GM21717 (cell line): ENCODE data around the gene MRPL28.
"Not testable (repeated sequence)": the region's sequence is repeated elsewhere in the genome, so short reads cannot be mapped to it uniquely, and the experiment has no call there.

Source experiments
- ATAC-seq: cut with Tn5 transposase; IDR thresholded peaks from one replicate; pipeline ENCODE4 v1.9.1; 2021; ENCODE audit warnings: mild to moderate bottlenecking, moderate library complexity; ENCODE audit not compliant: unreplicated experiment

The MRPL28 gene

DNA sequence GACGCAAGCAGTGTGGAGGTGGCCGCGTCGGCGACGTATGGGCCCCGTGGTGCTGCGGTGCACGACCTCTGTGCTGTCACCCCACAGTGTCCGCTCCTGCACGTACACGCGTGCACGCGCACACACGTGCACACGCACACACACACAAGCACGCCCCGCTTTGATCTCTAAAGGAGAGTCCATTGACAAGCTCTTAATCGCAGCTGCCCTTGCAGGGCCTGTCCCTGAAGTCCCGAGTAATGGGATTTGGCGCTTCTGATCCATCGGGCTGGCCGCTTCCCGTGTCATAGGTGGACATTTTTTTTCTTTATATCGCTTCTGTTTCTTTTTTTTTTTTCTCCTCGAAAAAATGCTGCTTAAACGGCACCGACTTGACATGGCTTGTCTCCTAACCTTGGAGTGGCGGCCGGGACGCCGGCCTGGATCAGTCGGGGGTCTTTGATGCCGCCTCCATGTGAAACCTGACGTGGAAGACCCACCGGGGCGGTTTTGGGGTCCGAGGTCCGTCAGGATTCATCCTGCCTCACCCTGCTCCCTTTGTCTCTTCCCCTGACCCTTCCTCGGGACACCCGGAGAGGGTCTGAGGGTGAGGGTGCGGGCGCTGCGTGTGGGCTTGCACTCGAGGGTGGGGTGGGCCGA lies 9.5 kb downstream of the MRPL28 start:
- ATAC-seq: no peak

DNA sequence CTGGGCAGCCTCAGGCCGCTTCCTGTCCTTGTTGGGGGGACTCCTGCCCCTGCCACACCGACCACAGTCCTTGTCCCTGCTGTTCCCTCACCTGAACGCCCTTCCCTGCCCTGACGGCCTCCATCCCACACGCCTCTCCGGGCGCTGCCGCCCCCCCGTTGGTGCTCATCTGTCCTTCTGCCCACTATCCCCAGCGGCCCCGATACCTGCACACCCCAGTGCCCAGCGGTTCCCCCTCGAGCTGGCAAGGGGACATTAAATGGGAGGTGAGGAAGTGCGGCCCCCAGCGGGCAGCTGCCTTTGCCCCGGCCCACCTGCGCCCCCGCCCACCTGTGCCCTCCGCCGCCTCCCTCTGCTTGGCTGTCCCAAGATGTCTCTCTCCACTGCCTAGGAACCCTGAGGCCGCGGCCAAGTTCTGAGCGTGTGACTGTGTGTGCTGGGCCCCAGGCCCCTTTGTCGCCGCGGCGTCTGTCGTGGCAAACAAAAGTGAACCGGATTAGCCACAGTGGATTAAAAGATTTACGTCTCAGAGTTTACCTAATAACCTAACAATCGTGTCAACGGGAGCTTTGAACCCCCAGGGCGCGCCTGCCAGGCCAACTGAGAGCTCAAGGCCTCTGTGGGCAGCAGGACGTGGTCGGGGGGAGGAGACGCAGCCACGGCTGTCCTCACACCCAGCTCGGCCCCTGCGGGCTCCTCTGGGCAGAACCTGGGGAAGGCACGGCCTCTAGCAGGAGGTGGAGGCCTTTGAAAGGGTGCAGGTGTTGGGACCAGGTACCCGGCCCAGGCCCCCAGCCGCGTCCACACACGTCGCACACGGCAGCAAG lies 10.3 kb downstream of the MRPL28 start:
- no peak for ATAC-seq

DNA sequence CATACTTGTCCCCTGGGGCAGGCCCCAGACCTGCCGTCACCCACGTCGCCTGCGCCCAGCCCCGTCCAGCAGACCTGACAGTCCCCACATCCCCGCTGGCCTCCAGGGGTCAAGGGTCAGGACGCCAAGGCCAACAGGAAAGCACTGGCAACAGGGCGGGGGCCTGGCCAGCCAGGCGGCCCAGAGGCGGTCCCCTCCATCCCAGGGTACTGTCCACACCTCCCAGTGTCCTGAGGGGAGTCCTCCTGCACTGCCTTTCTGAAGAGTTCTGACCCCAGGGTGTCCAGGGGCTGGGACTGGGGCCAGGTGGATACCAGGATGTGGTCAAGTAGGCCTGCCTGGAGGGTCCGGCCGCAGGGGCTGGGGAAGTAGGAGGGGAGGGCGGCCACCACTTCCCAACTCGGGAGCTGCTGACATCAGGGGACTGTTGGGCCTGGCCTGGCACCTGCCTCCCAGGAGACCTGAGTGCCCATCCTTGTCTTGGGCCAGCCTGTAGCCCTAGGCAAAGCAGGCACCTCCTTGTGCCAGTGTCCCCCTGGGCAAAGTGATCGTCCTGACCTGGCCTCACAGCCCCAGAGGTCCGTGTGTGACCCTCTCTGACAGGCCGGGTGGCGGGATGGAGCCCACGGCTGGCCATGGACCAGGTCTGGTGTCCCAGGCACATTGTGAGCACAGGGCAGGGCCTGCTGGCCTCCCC lies 11.1 kb downstream of the MRPL28 start:
- ATAC-seq: no peak

DNA sequence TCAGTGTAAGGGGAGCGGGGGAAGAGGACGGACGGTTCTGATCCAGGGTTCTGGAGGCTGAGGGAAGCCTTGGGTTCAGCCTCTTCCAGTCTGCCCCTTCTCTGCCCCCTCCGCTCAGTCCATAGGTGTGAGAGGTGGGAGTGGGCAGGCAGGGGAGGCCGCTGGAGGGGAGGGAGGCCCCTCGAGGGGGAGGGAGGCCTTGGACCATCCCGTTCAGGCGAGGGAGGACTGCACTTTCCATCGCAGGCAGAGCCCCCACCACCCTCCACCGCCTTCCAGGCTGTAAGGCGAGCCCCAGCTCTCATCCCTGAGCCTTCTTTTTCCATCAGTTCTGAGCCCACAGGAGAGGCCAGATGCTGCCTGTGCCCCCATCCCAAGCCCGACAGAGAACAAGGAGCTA lies 13.6 kb downstream of the MRPL28 start:
- ATAC-seq: no peak

DNA sequence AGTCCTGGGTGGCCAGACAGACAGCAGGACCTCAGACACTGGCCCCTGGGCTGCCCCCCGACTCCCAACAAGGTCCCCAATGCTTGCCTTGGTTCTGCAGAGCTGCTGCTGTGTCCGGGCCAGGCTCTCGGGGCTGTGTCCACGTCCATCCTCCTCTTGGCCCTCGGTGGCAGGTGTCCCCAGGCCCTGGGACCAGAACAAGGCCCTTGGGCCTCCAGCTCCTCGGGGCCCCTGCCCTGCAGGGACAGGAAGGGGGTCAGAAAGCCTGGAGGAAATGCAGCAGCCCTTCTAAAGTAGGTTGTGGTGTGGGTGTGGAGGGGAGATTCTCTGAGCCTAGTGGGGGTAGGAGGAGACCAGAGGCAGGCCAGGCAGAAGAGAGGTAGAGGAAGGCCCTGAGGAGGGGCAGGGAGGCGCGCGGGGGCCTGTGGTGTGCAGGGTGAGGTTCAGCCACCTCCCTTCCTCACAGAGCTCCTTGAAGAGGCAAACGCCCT lies 15.3 kb downstream of the MRPL28 start:
- no peak for ATAC-seq

DNA sequence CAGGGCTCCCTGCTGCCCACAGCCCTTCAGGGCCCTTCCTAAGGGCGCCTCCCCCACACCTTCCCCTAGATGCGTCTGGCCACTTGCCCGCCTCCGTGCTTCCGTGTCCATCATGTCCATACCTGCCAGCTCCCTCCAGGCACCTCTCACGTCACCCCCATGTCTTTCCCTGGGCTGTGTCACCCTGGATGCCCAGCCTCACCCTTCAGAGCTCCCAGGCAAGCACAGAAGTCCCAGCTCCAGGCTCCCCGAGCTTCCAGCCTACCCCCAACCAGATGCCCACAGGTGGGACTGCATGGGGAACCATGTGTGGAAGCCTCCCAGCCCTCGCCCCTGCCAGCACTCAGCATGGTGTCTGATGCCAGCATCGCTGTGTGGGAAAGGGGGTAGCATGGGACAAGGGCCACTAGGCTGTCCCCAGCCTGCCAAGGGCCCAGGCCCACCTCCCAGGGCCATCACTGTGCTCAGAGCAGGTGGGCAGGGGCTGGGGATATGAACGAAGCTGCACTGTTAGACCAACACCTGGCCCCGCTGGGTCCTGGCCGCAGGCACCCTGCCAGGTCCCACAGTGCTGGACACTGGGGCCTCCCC lies 16.0 kb downstream of the MRPL28 start:
- no peak for ATAC-seq

DNA sequence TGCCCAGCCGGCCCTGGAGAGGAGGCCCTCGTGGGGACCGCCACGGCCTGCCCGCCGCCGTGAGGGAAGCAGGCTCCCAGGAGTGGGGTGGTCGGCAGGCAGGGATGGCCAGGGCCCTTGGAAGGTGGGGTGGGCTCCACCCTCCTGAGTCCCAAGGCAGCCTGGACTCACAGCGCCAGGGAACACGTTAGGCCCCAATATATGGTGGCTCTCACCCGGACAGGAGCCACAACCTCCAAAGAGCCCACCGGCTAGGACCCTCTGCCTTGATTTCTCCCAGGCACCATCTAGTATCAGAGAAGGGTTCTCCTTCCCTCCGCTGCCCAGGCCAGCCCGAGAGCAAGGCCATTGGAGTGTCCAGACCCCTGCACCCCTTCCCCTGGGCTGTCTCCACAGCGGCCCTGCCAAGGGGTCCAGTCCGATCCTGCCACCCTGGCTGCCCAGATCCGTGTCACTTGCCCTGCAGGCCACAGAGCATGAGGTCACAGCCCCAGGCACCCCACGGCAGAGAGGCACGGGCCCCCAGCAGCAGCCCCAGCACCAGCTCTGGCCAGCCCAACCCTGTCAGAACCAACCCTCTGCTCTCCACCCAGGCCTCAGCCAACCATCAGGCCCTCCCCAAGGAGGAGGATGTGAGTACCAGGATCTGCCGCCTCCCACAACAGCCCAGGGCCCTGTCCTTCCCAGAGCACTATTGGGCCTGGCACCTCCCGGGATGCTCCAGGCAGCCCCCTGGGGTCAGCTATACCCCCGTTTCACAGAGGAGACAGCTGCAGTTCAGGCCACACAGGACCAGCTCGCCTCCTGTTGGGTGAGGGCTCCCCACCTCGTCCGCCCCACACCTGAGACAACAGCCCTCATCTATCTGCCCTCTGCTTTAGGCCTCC lies 16.7 kb downstream of the MRPL28 start:
- ATAC-seq: peak; percentile 7

DNA sequence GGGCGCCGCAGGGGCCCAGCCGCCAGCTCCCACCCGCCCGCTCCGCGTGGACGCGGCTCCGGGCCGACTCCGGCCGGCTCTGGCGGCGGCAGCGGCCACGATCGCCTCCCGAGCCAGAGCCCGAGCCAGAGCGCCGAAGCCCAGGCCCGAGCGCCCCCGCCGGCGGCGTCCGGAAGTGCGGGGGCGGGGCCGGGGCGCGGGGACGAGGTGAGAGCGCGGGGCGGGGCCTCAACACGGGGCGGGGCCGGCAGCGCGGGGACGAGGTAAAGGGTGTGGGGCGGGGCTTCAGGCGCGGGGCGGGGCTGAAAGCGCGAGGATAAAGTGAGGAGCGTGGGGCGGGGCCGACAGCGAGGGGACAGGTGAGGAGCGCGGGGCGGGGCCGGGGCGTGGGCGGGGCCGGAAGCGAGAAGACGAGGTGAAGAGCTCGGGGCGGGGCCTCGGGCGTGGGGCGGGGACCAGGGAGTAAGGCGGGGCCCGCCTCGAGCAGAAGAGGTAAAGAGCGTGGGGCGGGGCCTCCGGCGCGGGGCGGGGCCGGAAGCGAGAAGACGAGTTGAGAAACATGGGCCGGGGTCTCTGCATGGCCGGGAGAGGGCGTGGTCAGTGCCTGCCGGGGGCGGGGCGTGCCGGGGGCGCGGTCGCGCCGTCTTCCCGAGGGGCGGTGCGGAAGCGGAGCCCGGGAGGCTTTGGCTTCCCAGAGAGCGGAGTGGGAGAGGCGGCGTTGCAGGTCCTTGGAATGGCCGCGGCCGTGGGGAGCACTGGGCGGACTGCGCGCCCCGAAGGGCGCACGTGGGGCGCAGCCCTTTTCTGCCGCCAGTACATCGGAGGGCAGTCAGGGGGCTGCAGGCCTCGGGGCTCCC lies 17.6 kb downstream of the MRPL28 start, which contains the start of gene AXIN1:
TSS of gene AXIN1 (minus strand) at position 177 of the 857 bp plus-strand sequence. CDS start 5,698 bp downstream, outside the sequence.
- peak; percentile 45 for ATAC-seq

DNA sequence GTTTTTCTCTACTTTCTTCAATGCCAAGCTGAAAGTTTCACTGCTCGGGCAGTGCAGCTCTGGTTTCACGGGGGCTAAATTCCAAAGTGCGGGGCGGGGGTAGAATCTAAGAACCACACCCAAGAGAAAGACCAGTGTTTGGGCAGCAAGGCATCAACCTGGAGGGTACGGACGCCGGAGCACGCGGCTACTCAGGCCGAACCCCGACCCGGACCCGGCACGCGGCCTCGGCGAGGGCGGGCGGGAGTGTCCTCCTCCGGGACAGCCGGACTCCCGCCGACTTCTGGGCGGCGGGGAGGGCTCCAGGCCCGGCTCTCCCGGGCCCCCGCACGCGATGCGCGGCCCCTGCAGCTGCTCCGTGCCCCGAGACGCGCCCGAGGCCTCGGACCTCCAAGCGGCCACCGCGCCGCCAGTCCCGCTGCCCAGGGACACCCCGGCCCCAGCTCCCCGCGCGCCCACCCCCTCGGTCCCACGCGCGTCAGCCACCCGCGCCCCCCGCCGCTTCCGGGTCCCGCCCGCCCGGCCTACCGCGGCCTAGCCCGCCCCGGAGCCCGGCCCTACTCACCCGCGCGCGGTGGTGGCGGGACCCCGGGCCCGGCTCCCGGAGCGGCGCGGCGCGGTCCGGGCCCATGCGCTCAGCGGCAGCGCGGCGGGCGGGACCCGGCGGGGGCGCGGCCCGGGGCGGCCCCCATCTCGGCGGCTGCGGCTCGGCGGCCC lies 18.4 kb downstream of the MRPL28 start:
- peak; percentile 16 for ATAC-seq

DNA sequence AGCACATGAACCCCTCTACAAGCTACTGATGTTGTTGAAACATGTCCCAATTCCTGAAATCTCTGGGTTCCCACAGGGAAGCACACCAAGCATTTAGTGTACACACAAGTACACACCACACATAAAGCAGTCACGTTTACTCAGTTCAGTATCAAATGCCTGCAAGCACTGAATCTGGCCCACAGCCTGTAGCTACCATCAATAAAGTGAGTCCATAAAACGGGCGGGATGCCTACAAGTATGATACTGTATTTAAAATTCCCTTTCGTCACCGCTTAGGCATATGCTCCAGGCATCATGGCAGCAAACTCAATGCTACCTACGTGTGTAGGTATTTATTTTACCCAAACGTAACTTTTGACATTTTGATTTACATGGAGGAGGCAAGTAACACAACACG lies 20.1 kb downstream of the MRPL28 start:
- no peak for ATAC-seq

DNA sequence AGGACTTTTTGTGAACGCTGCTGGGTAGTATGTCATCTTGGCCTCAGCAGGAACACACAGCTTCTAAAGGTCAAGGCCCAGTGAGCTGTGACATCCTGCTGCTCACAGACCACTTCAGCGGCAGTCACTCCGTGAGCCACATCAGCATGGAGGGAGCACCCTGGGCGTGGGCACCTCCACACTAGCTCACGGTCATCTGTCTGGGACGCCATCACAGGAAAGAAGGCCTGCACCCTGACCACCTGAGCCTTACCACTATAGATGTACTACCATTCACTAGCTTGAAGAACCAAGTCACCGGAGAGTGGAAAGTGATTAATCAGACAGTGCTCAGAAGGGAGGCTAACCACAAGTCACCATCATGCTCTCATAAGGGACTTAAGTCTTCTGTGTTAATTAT lies 21.1 kb downstream of the MRPL28 start:
- no peak for ATAC-seq

DNA sequence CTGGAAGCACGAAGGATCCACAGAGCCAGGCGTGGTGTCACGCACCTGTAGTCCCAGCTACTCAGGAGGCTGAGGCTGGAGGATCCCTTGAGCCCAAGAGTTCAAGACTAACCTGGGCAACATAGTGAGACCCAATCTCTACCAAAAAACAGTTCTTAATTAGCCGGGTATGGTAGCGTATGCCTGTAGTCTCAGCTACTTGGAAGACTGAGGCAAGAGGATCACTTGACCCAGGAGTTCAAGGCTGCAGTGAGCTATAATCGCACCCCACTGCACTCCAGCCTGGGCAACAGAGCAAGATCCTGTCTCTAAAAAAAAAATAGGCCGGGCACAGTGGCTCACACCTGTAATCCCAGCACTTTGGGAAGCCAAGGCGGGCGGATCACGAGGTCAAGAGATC lies 21.8 kb downstream of the MRPL28 start:
- ATAC-seq: not testable (repeated sequence)

DNA sequence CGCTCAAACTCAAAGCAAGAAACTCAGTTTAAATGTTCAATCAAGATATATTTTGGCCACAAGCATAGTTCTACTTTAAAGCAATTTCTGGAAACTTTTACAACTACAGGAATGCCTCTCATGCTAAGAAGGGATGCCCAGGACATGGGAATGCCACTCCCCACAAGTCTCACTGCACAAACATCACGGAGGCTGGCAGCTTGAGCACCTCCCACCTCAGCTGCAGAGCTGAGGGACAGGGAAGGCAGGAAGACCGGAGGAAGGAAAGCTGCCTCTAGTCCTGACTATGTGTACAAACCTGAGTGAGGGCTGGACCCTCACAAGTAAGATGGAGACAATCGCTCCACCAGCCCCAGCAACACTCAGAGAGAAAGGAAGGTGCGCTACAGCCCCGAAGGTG lies 23.1 kb downstream of the MRPL28 start:
- ATAC-seq: no peak

DNA sequence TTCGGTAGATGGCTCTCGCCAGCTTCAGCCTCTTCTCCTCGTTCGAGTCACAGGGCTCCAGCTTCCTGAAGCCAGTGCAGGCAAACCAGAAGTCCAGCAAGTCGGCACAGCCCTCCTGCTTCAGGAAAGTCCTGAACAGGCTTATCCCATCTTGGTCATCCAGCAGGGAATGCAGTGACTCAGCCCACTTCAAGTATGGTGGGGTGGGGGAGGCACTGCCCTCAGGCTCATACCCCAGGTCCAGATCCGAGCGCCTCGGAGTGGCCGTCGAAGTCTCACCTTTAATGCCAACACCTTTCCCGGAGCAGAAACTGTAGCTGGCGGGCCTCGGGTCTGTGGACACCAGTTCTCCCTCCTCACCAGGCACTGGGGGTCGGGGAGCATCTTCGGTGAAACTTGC lies 23.8 kb downstream of the MRPL28 start:
- ATAC-seq: no peak

DNA sequence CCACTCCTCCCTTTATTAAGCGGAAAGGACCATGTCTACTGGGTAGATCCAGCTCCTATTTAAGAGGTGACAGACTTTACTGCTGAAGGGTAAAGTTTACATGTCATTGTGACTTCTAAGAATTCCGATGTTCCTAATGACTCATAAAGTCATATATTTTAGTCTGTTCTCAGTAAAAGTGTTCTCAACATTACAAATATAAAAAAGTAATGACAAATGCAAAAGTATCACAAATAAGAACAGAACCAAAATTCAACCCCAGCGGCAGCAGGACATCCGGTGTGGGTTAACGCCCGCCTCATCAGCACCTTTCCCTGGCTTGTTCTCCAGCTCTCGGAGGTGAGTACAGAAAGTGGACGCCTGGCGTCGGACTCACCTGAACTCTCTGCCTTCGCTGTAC lies 24.6 kb downstream of the MRPL28 start:
- no peak for ATAC-seq

DNA sequence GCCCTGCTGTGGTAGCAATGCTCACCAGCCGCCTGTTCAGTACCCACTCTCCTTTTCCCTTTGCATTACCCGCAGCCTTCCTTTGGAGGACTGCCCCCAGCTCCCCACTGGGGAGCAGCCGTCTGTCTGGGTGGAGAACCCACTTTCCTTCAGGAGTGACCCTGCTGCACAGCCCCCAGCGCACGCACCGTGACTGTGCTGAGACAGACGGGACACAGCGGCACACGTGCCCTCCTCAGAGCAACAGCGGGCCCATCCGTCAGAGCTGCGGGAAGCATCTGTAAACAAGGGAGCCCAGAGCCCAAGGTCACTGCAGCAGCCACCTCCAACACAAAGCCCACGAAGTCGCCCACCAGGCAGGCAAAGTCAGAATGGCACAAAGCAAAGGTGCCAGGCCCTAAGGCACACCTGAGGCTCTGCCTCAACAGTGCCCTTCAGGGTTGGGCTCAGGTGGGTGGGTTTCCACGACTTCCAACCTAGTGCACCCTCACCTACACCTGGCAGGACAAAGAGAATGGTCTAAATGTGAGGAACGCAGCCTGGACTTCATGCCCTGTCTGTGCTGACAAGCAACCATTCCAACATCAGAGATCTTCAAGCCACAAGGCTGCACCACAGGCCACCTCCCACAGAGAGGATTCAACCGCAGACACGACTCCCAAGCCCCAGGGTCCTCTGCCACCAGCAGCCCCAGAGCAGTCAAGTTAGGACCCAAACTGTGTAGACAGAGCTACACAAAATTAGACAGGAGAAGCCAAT lies 27.7 kb downstream of the MRPL28 start:
- ATAC-seq: no peak

DNA sequence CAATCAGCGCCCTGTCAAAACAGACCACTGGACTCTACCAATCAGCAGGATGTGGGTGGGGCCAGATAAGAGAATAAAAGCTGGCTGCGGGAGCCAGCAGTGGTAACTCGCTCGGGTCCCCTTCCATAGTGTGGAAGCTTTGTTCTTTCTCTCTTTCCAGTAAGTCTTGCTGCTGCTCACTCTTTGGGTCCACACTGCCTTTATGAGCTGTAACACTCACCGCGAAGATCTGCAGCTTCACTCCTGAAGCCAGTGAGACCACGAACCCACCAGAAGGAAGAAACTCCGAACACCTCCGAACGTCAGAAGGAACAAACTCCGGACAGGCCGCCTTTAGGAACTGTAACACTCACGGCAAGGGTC lies 28.4 kb downstream of the MRPL28 start:
- not testable (repeated sequence) for ATAC-seq
